Muscle of arm (tissue), 12 donors: ENCODE data around the gene CCR6. TPM values are rescaled to one million over a fixed set of nuclear protein-coding genes. Genes with fewer than 3 reads are reported as not detected.

Source experiments
- DNase-seq: peaks from one replicate; pipeline ENCODE4 v3.0.0-alpha.2; 2013
- polyA plus RNA-seq, 12 donors: library from polyadenylated mRNA; unstranded; fragments of 120-200 nt; gene quantifications; one replicate each; pipeline ENCODE4 v1.2.1, GENCODE V29; 2013; ENCODE audit not compliant: insufficient read length in 12 of 12

CCR6 gene
- polyA plus RNA-seq, 12 donors: 0.50 TPM; not detected in 11

DNA sequence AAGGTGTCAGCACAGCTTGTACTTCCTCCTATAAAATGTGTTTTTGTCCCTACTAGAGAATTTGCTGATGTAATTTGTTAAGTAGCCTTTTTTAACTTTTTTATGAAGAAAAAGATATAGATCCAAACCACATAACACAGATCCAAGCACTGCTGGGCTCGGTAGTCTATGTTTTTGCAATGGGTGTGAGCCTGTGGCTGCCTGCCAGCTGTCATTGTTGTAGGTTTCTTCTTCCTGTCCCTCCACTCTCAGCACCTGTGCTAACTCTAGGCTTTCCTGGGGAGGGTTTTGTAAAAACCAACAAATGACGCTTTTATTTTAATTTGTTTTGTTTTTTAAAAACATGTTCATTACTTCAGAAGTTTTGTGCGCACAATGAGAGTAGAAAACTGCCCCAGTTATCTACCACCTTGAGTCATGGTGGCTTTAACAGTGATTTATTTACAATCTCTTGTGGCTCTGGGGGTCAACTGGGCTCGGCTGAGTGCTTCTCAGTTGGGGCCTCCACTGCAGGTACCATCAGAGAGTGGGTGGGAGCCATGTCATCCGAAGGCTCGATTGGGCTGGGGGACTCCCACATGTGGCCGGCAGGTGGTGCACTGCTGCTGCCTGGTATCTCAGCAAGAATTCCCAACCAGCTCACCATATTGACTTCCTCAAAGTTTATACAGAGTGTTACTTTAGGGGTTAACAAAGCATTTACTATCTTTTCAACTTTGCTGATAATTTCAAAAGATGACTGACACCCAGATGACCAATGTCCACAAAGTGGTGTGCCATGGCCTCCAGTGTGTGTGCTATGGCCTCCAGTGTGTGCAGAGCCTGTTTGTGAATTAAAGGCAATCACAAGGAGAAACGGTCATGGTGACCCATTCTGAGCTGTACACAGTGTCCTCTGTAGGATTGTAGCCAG lies 3.0 kb upstream of the CCR6 start:
- no peak for DNase-seq

- DNase-seq: no peak
Measured at GRCh38 chr6:167120583-167120903, 2.4 kb upstream of the CCR6 start.

- DNase-seq: no peak
Measured at GRCh38 chr6:167121335-167121841, 1.5 kb upstream of the CCR6 start.

DNA sequence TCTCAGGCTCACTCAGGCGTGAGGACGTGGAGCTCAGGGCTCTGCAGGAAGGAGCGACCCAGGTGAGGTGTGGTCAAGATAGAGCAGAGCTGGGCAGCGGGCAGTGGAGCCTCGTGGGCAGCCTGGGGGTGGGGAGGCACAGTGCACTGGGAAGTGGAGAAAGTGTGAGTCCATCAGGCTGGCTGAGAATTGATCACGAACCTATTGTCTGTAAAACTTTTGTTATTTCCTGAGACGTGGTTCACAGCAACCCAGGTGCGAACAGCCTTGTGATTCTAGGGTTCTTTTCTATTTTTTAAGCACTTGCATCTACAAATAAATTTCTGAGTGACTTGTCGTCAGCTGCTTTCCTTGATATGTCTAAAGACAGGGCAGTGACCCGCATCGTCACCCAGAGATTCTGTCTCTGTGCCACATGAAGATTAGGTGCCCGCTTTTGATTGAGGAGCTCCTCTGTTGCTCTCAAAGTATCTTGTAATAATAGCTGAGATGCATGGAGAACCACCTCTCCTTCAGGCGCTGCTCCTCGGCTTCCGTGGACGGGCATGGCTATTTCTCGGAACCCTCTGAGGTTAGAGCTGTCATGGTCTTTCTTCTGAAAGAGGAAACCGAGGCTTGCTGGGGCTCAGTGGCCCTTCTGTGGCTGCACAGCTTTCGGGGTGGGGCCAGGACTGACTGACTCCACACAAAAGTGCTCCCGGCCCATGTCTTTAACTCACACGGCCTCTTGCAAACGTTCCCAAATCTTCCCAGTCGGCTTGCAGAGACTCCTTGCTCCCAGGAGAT lies 662 bp upstream of the CCR6 start:
- no peak for DNase-seq

DNA sequence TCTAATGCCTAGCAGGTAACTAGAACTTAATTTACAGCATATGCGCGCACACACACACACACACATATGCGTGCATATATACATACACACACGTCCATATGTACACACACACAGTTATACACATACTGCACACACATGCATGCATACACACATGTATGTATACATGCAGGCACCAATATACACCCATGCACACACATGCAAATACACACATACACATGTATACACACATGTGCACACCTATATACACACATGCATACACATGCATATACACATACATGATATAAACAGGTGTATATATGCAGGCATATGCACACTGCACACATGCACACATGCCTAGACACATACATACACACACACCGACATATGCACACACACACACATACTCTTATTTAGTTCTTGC lies 1.9 kb downstream of the CCR6 start:
- no peak for DNase-seq

DNA sequence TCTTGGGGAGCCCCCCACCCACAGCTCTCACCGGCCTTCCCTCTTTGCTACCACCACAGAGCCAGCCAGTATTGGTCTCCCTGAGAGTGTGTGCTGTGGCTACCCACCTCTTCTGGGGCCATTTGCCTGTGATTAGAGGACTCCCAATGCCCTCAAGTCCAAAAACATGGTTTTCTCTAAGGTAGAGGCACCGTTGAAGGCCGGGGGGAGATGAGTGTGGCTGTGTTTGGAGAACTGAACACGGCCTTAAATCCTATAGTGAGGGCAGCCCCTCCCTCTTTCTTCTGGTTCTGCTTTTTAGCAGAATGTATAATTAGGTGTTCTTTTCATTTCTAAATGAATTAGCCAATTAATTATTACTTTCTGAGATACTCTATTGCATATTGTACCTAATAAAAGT lies 2.5 kb downstream of the CCR6 start:
- DNase-seq: no peak

DNA sequence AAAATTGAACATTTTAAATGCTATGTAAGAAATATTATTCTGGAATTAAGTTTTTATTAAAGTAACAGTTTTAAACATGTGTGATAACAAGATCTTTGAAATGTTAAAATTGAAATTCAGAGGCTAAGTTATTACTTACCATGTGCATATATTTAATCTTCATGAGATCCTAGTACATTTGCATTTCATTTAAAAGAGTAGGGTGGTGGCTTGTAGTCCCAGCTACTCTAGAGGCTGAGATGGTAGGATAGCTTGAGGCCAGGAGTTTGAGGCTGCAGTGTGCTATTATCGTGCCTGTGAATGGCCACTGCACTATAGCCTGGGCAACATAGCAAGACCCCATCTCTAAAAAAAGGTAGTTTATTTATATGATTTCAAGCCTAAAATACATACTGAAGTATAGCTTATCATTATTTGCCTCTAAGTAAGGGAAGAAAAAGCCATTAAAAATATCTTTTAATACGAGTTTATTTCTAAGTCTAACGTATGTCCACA lies 3.0 kb downstream of the CCR6 start:
- DNase-seq: no peak

DNA sequence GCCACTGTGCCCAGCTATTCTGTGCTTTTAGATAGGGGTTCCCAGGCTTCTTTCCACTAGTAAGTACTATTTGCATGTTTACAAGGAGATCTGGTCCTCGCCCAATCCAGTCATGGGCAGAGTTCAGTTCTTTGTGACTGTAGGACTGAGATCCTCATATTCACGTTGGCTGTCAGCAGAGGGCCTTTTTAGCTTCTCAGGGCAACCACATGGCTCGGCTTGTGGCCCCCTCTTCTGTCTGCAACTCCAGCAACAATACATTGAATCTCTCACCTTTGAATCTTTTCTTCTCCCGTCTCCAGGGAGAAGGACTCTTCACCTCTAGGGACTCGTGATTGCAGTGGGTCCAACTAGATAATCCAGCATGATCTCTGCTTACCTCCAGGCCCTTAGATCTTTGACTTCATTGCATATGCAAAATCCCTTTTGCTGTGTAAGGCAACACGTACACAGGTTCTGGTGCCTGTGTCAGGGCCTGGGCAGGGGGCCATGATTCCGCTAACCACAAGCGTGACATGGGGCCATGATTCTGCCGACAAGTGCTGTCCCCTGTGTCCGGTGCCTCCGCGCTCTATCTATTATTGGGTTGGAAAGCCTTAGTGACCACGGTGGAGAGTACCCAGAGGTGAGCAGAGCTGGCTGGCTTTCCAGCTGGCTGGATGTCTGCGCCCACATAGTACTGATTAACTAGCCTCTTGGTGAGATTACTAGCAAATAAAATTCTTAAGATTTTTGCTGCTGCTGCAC lies 5.1 kb downstream of the CCR6 start:
- no peak for DNase-seq

DNA sequence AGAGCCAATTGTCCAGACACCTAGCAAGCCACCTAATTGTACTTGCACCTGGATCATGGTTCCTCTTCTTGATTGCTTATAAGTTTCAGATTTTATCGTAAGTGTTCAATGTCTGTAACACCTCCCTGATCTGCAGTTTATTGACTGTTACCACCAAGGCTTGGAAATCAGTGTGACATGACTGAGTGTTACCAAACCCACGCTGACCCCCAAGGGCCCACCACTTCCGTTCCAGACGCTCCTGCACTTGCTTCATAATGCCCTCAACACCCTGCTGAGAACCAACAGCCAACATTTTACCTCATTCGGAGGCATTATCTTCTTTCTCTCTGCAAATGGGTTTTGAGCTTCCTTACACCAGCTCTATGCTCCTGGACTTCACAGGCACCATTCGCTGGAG lies 6.3 kb downstream of the CCR6 start:
- DNase-seq: no peak

GRCh38 chr6:167129562-167129961 lies 6.7 kb downstream of the CCR6 start:
- no peak for DNase-seq

- DNase-seq: no peak
Measured at GRCh38 chr6:167130008-167130677, 7.2 kb downstream of the CCR6 start.

- DNase-seq: no peak
Measured at GRCh38 chr6:167130712-167131684, 8.1 kb downstream of the CCR6 start.

- no peak for DNase-seq
Measured at GRCh38 chr6:167134448-167135328, 11.8 kb downstream of the CCR6 start.

DNA sequence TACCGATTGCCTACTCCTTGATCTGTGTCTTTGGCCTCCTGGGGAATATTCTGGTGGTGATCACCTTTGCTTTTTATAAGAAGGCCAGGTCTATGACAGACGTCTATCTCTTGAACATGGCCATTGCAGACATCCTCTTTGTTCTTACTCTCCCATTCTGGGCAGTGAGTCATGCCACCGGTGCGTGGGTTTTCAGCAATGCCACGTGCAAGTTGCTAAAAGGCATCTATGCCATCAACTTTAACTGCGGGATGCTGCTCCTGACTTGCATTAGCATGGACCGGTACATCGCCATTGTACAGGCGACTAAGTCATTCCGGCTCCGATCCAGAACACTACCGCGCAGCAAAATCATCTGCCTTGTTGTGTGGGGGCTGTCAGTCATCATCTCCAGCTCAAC lies 13.5 kb downstream of the CCR6 start:
- no peak for DNase-seq

- no peak for DNase-seq
Measured at GRCh38 chr6:167137081-167137480, 14.2 kb downstream of the CCR6 start.

DNA sequence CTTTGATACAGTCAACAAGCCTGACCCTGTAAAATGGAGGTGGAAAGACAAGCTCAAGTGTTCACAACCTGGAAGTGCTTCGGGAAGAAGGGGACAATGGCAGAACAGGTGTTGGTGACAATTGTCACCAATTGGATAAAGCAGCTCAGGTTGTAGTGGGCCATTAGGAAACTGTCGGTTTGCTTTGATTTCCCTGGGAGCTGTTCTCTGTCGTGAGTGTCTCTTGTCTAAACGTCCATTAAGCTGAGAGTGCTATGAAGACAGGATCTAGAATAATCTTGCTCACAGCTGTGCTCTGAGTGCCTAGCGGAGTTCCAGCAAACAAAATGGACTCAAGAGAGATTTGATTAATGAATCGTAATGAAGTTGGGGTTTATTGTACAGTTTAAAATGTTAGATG lies 15.0 kb downstream of the CCR6 start:
- no peak for DNase-seq

DNA sequence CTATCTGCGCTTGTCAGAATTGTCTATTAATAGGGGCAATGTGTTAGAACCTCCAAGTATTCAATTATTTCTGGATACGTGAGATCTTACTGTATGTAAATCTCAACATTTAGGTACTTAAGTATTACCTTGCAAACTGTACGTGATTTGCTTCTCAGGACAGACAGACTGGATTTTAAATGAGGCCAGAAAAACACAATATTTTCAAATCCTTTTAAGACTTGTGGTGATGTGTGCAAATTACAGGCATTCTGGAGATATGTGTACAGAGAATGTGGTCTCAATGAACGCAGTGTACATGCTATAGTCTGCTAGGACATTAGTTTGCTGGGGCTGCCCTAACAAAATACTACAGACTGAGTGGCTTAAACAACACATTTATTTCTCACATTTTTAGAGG lies 16.9 kb downstream of the CCR6 start:
- DNase-seq: no peak

DNA sequence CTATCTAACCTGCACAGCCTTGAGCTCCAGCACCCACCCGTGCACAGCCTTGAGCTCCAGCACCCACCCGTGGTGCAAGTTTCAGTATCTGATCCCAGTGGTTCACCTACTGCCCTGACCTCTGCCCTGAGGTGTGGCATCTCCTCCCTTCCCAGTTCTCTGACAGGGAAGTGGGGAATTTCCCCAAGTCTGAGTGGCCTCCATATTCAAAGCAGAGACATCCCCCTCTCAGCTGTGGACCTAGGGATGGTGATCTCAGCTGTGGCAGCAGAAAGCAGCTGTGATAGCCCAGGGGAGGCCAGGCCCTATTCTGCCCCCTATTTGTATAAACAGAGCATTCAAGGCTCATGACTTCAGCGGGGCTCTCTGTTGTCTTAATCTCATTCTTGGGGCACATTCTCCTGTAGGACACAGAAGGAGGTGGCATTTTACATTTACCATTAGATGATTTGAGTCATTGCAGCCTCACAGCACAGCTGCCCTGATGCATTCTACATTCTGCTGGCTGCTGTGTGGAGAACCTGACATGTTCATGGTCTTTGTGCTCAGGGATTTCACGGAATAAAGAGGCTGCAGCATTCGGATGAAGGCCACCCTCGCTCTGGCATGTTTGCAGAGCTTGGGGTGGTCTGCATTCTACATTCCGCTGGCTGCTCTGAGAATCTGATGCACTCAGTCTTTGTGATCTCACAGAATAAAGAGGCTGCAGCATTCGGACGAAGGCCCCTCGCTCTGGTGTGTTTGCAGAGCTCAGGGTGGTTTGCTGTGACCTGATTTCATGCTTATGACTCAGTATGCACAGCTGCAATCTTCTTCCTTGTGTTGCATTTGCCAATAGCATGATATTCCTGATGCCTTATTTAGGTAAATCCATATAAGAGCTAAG lies 17.9 kb downstream of the CCR6 start:
- no peak for DNase-seq
